NCI-H2196 (cell line): Measurements from ENCODE around the gene PLA1A.

Experiments
- DNase-seq: peaks from one replicate; lab custom pipeline; 2025; ENCODE audit not compliant: unreplicated experiment; lab: John Stamatoyannopoulos, UW

PLA1A gene

DNA sequence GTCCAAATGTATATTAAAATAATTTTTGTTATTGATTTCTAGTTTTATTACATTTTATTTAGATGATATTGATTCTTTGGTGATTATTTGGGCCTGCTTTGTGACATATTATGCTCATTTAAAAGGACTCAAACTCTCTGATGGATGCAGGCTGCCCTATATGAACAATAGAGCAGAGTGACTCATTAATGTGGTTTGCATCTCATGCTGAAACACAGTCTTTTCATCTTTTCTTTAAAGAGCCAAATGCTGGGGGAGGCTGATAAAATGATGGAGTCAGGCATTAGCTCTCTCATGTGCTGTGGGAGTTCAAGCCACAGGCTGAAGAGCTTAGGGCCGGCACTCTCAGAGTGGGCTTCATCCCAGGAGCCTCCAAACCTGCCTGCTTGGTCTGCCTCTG lies 7.2 kb downstream of the PLA1A start:
- no peak for DNase-seq

DNA sequence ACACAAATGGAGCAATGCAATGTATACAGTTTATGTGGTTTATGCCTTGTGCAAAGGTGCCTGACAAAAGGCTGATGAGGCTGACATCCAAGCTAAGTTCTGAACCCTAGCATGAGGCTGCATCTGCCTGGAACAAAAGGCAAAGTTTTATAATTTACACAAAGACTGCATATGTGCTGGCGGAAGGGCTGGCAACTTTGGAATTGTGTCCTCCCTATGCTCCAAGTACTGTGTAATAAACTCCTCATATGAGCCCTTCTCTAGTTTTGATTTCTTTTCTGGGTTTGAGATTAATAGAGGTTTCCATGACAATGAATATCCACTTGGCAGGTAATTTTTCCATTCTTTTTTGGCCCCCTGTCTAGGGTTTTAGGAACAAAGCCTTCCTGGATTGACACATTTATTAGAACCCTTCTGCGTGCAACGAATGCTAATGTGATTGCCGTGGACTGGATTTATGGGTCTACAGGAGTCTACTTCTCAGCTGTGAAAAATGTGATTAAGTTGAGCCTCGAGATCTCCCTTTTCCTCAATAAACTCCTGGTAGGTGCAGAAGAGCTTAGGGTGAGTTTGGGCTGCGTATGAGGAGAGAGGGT lies 10.8 kb downstream of the PLA1A start:
- no peak for DNase-seq

DNA sequence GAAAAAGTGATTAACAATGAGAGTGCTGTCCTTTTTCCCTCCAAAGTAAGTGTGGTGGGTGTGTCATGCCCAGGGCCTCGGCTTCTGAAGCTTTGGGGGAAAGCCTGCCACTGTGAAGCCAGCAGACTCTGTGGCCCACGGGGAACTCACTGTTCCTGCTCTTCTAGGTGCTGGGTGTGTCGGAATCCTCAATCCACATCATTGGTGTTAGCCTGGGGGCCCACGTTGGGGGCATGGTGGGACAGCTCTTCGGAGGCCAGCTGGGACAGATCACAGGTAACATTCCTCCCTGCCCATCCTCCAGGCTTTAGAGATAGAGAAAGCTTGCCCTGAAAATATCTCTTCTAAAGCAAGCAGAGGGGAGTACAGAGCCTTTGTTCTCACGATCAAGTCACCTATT lies 11.6 kb downstream of the PLA1A start:
- DNase-seq, result no peak

DNA sequence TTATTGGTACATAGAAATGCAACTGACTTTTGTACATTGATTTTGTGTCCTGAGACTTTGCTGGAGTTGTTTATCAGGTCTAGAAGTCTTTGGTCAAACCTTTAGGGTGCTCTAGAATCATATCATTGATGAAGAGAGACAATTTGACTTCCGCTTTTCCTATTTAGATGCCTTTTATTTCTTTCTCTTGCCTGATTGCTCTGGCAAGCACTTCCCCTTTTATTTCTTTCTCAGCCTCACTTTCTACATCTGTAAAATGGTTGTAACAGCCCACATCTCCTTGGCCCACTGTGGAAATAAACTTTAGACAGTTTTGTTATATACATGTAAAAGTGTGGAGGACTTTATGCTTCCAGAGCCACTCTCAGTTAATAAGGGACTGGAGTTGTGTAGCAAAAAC lies 14.0 kb downstream of the PLA1A start:
- DNase-seq, result no peak

DNA sequence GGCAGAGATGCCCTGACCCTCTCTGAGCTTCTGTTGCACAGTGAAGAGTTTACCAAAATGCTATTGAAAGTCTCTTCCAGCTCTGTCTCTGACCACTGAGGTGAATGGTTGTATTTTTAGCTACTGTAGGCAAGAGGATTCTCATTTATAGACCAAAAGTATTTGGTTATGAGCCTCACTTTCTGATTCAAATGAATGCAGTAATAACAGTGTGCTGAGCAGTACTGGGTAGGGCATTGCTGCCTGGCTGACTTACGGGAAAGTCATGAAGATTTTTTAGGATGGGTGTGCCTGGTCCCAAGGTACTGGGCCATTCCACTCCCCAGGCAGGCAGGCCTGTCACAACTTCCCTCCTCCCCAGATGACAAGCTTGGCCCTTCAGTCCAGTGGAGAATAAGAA lies 15.5 kb downstream of the PLA1A start:
- DNase-seq, result no peak

DNA sequence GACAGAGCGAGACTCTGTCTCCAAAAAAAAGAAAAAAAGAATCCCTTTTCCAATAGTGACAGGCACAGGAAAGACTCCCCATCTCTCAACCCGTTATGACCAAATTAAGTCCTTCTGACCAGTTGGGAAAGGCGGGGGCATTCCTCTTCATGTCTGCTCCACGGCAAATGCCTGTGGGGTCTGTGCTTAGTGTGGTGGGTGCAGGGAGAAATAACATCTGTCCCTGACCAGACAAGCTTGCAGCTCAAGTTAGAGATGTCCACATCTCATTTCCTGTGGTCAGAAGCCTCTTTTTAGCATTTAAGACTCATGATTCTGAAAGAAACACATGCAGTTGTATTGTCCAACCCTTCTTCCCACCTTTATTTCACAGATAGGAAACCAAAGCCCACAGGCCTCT lies 16.2 kb downstream of the PLA1A start:
- DNase-seq, result no peak

DNA sequence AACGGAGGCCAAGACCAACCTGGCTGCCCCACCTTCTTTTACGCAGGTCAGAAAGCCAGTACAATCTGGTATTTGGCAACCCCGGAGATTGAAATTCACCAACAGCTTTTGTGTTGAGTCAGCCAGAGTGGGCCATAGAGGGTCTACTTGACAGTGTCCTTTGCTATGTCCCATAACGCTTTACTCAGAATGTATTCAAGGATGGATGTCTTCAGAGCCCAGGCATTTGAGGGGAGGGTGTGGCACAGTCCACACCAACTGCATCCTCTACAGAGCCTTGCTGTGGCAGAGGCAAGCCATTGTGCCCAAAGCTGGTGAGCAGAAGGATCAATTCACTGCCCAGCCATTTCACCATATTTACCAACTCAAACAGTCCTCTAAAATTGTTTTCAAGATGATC lies 18.4 kb downstream of the PLA1A start:
- no peak for DNase-seq

DNA sequence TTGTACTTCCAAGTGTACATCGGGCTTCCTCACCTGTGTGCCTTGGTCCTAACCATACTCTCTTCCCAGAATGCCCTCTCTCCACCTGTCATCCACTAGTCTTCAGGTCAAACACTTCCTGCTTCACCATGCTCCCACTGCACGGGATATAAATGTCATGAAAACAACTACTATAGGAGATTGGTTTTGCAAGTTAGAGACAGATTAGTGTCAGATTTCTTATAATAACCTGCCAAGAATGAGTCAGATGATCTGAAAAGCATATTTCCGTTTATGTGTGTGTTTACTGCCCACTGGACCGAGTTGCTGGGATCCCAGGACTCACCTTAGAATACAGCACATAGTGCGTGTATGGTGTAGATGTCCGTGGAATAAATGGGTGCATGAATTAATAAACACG lies 21.4 kb downstream of the PLA1A start:
- no peak for DNase-seq

DNA sequence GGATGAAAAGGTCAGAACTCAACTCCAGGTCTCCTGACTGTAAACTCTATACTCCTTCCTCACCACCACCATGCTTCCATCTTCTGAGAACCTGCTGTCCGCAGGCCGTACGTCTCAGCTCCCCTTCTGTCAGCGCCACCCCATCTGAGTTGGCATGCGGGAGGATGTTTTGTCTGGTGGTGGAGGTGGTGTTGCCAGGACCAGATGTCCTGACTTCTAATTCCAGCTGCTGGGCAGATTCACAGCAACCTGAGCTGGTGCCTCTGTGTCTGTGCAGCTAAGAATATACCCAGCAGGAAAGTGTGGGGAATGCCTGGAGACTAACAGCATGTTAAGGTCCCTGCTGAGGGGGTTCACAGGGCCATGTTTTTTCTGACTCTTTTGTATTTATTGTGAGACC lies 23.2 kb downstream of the PLA1A start:
- DNase-seq, result no peak

DNA sequence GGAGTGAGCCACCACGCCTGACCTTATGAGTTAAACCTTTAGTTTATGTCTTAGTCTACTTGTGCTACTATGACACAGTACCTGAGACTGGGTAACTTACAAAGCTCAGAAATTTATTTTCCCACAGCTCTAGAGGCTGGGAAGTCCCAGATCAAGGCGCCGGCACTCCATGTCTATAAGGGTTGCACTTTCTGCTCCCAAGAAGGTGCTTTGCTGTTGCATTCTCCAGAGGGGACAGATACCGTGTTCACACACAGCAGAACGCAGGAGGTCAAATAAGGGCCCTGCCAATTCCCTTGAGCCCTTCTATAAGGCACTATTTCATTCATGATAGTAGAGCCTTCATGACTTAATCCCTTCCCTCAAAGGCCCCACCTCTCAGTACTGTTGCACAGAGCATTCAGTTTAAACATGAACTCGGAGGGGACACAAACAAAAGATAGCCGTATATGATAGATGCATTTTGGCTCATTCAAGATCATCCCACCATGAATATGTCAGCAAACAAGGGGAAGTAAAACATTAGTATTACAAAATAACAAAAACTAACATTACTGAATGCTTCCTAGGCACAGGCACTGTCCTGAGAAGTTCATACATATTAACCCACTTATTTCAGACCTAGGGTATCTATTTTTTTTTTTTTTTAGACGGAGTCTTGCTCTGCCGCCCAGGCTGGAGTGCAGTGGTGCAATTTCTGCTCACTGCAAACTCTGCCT lies 26.5 kb downstream of the PLA1A start:
- DNase-seq, result no peak

DNA sequence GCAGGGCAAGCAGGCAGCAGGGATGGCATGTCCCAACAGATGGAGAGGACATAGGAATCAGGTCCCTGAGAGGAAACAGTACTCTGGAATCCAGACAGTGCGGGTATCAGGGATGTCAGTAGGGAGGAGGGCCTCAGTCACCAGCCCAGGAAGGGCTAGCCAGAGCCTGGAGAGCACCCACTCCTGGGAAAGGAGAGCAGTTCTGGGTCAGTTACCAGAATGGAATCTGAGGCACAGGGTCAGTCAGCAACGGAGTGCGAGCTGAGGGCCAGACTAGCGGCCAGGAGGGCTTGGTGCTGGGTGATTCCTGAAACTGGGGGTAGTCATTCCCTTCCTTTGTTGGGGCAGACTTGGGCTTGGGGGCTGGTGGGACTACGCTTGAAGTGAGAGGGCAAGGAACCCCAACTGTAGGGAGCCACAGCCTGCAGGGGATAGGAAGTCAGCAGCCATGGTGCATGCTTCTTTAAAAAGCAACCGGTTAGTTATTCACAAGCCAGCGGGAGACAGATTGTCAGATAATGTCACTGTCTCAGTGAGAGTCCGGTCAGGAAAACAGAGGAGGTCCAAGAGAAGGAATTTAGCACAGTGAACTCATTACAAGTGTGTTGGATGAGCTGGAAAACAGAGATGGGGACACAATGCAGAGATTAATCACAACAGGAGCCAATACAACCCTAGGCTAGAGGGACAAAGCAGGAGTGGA lies 27.9 kb downstream of the PLA1A start:
- DNase-seq, result no peak

DNA sequence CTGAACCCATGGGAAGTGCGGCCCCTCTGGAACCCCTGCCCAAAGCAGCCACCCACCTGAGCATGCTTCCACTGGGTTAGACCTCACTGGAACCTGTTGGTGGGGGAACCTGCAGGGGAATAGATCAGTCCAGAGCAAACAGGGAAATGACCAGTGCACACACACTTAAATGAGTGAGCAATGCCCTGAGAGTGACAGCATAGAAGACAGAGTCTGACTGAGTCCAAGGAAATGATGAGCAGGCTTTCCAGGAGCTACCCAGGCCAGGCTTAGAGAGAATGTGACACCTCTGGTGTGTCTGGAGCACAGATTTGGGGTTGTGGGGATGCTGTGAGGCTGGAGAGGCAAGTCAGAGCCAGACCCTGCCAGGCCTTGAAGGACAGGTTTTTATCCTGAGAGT lies 28.5 kb downstream of the PLA1A start:
- no peak for DNase-seq

DNA sequence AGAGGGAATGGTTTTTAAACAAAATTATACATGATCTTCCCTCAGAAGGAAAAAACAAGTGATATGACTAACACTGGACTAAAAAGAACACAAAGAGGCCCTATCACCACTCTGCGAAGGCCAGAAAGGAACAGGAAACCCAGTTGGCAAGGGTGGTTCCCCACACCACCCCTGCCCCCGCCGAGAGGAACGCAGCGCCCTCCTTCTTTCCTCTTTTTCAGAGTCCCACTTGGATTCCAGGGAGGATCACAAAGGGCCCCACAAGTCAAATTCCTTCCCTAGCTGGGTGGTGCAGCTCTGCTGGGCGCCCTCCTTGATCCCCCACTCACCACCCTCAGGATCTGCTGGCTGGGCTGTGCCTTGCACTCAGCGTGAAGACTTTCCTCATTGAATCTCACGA lies 29.8 kb downstream of the PLA1A start:
- DNase-seq, result no peak

DNA sequence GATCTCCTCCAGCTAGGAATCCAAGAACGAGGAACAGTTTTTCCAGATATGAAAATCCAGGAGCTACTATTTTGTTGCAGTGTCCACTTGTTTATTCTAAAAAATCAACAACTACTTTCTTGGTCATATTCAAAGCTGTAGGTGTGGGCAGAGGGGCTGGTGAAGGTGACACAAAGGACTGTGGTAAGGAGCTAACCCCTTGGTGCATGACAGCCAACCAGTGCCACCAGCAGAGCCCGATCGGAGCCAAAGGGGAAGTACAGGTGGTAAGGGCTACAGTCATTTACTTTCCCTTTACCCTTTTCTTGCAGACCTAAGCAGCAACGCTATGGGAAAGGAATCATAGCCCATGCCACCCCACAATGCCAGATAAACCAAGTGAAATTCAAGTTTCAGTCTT lies 30.7 kb downstream of the PLA1A start:
- no peak for DNase-seq

DNA sequence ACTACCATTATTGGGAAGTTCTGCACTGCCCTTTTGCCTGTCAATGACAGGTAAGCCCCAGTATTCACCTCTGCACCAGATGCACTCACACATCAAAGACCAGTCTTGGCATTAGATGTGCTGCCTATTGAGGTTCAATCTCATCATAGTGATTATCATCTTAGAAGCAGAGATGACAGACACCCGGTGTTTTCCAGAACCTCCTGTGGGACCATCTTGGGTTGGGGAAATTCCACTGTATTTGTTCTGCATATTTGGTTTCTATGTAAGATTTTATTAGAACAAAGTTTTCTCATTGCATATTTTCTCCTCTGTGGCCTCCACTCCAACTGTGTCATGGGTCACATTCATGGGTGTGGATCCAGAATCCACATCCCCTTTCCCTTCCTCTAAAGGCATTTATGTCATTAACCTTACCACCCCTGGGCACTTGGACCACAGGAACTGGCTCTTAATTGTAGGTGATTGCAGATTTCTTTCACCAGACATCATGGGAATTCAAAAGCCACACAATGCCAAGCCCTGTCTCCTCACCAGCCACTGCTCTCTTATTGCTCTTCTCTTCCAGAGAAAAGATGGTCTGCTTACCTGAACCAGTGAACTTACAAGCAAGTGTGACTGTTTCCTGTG lies 31.2 kb downstream of the PLA1A start:
- DNase-seq, result no peak

DNA sequence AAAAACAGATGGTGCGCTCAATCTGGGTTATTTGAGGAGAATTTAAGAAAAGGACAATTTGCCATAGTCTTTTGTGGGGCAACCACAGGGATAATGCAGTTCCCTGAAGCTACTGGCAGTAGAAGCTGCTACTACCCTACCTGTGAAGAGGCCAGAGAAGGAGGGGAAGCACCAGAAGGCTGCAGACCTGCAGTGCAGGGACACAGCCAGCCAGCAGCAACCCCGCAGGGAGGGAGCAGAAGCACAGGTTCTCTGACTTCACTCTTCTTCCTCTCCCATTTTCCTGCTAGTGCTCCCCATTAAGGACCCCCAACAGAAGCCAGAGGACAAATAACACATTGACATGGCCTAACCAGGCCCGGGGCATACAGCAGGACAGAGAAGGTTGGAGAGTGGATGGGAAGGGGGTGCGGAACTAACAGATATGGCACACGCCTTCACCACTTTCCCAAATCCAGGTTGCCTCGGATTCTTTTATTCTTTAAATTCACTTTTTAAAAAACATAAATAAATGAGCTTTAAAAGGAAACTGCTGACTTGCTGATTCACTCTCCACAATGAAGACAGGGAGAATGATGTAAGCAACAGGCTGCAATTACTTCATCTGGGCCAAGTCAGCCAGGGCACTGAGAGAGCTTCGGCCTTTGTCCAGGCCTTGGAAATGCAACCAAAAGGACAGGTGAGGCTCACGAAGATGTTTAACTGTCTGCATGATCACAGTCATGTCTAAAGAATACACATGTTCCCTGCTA lies 32.6 kb downstream of the PLA1A start:
- DNase-seq, result no peak

DNA sequence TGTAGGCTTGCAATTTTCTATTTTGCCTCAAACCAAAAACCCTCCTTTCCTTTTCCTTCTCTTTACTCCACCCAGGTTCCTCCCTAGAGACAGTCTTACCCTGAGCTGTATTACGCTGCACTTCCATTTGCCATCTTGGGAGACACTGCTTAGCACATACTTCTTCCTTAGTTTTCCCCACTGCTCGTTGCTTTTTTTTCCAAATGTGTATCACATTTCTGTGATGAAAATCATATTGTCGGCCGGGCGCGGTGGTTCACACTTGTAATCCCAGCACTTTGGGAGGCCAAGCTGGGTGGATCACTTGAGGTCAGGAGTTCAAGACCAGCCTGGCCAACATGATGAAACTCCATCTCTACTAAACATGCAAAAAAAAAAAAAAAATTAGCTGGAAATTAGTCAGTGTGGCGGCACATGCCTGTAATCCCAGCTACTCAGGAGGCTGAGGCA lies 33.2 kb downstream of the PLA1A start:
- DNase-seq, result no peak

DNA sequence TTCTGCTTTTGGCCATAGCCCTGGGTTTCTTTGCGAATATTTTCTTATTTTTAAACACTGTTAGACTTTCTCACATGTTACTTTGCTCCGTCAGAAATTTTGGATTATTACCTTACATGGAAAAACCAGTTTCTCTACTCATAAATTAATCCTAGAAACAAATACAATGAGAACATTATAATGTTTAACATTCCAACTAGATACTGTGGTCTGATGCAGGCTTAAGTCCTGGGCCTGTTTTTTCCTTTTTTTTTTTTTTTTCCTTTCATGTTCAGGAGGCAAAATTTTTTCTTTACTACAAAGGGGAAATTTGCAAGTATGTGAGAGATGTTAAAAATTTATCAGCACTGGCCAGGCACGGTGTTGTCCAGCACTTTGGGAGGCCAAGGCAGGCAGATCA lies 33.8 kb downstream of the PLA1A start:
- no peak for DNase-seq

DNA sequence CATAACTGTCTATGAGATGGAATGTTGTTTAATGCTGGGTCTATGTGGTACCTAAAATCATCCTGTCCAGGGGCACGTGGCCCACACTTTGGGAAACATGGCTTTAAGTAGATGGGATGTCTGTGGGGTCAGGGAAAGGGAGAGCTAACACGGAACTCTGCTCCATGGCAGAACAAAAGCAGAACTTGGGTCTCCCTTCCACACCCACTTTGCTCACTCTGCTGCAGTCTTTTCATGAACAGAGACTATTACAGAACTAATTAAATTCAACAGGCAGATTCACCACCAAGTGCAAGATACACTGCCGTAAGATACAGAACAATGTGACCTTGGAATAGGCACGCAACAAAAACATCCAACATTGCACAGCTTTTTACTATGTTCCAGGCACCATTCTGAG lies 34.5 kb downstream of the PLA1A start:
- DNase-seq, result no peak

DNA sequence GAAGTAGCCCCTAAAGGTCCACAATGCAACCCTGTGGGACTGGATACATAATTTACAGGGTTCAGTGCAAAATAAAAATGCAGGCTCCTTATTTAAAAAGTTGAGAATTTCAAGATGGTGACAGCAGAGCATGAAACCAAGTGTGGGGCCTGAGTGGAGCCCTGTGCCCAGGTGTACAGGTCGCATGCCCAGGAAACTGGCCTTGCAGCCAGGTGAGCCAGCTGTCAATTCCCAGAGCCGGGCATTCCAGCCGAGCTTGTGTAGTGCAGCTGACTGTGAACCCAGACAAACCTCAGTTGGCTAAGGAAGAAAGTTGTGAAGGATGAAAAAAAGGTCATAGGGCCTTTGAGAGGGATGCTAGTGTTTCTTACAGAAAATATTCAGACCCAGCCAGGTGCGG lies 35.1 kb downstream of the PLA1A start:
- DNase-seq, result no peak

DNA sequence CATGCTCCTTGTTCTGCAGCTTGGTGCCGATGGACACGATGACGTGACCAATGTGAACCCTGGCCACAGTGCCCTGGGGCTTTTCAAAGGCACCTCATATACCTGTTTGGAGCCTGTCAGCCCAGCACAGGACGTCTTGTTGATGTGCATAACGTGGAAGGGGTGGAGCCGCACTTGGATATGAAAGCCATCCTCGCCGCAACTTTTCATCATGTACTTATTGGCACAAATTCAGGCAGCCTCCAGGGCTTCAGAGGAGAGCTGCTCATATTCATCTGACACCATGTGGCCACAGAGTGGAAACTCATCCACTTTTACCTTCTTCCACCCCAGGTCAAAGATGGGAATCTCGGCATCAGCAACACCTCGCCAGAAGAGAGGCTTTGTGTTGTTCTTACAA lies 38.0 kb downstream of the PLA1A start:
- DNase-seq, result no peak
